Breast epithelium (tissue), 4 donors: ENCODE data around the gene ALK. TPM values are rescaled to one million over a fixed set of nuclear protein-coding genes. Genes with fewer than 3 reads are reported as not detected.

Source experiments
- DNase-seq, 2 donors: peaks; one replicate each; pipeline ENCODE4 v3.0.0-alpha.2; 2019; ENCODE audit warnings: low spot score in 2 of 2
- H3K27ac ChIP-seq, 2 donors: fragments of 200-600 bp; sonication (generic) in 1 of 2; one replicate each; pipeline ENCODE4 v1.5.1; 2016 to 2019; ENCODE audit warnings: mild to moderate bottlenecking in 1 of 2
- H3K27me3 ChIP-seq, 2 donors: fragments of 200-600 bp; sonication (generic) in 1 of 2; one replicate each; pipeline versions ENCODE4 v1.5.1 to v1.6.0; 2017 to 2019; ENCODE audit warnings: control low read depth in 1 of 2, mild to moderate bottlenecking in 1 of 2
- H3K36me3 ChIP-seq: fragments of 200-600 bp; one replicate; pipeline ENCODE4 v1.5.1; 2019
- H3K4me1 ChIP-seq, 2 donors: fragments of 200-600 bp; sonication (generic); one replicate each; pipeline ENCODE4 v1.5.1; 2016 to 2019; ENCODE audit warnings: control low read depth in 1 of 2
- H3K4me3 ChIP-seq, 3 donors: fragments of 200-600 bp; sonication (generic); 1 replicate in 2 of 3; 2 replicates in 1 of 3; pipeline ENCODE4 v1.5.1; 2016 to 2019; ENCODE audit warnings: mild to moderate bottlenecking in 3 of 3, moderate library complexity in 2 of 3
- H3K9me3 ChIP-seq, 2 donors: fragments of 200-600 bp; sonication (generic) in 1 of 2; one replicate each; pipeline ENCODE4 v1.5.1; 2016 to 2019; ENCODE audit warnings: control low read depth in 1 of 2
- CTCF ChIP-seq, 3 donors: fragments of 450-650 bp; IDR thresholded peaks; one replicate each; pipeline ENCODE4 v1.5.1; 2016 to 2017; ENCODE audit warnings: antibody characterized with exemption in 3 of 3, mild to moderate bottlenecking in 3 of 3, moderate library complexity in 3 of 3
- POLR2A ChIP-seq: fragments of 450-650 bp; IDR thresholded peaks from one replicate; pipeline ENCODE4 v1.6.1; 2016; ENCODE audit warnings: antibody characterized with exemption, mild to moderate bottlenecking, moderate library complexity
- POLR2AphosphoS5 ChIP-seq, 3 donors: sonication (generic); formaldehyde crosslinking; IDR thresholded peaks; one replicate each; pipeline ENCODE4 v1.6.1; 2017; ENCODE audit warnings: antibody characterized with exemption in 3 of 3
- intact Hi-C: fragments of 100-400 bp; cut with DNase I; formaldehyde crosslinking; loops from one replicate; pipeline ENCODE4 v1.15.1; 2023; ENCODE audit warnings: low total_unique reads
- total RNA-seq, 3 donors: library from RNA; depleted of rRNA; stranded (reverse); fragments of >200 nt; gene quantifications; one replicate each; pipeline ENCODE4 v1.1.0, GENCODE V29; 2016

The ALK gene
- total RNA-seq, 3 donors from 2014 or later, result 0.33 to 5.6 (median 0.64) TPM

- no peaks in the 10 kb centered on the region for H3K9me3 ChIP-seq
- H3K36me3 ChIP-seq, result no peaks in the 10 kb centered on the region
- H3K4me1 ChIP-seq, result no peaks in the 10 kb centered on the region
- DNase-seq, result no peak
- intact Hi-C loops, result no loop called here
- H3K27ac ChIP-seq, result no peak overlapping the region
- no peaks in the 10 kb centered on the region for H3K27me3 ChIP-seq
- H3K4me3 ChIP-seq, result no peak overlapping the region
- no peak for TF ChIP-seq POLR2AphosphoS5 (IDR thresholded peaks at IDR 0.05)
- TF ChIP-seq CTCF (IDR thresholded peaks at IDR 0.05), result no peak
- no peak for TF ChIP-seq POLR2A
Measured at GRCh38 chr2:29786361-29786760, 135.0 kb downstream of the ALK start.

GRCh38 chr2:29783666-29784065 lies 137.7 kb downstream of the ALK start:
- TF ChIP-seq CTCF (IDR thresholded peaks at IDR 0.05), result no peak
- TF ChIP-seq POLR2A, result no peak
- no peak for TF ChIP-seq POLR2AphosphoS5 (IDR thresholded peaks at IDR 0.05)
- Histone ChIP-seq H3K27me3 (no peaks in the 10 kb centered on the region), H3K4me1 (no peaks in the 10 kb centered on the region), H3K4me3 (no peak overlapping the region), H3K36me3 (no peaks in the 10 kb centered on the region), H3K9me3 (no peaks in the 10 kb centered on the region), H3K27ac (no peak overlapping the region)
- intact Hi-C loops, result no loop called here
- no peak for DNase-seq

GRCh38 chr2:29782549-29783458 lies 138.6 kb downstream of the ALK start:
- DNase-seq, result no peak
- H3K9me3 ChIP-seq, result no peaks in the 10 kb centered on the region
- no peaks in the 10 kb centered on the region for H3K27me3 ChIP-seq
- TF ChIP-seq POLR2A, result no peak
- H3K27ac ChIP-seq, result no peak overlapping the region
- H3K4me1 ChIP-seq, result no peaks in the 10 kb centered on the region
- no peaks in the 10 kb centered on the region for H3K36me3 ChIP-seq
- no peak overlapping the region for H3K4me3 ChIP-seq
- intact Hi-C loops, result no loop called here

- Histone ChIP-seq H3K4me1 (no peaks in the 10 kb centered on the region), H3K4me3 (no peak overlapping the region)
- intact Hi-C loops, result no loop called here
Measured at GRCh38 chr2:29782087-29782486, 139.3 kb downstream of the ALK start.

GRCh38 chr2:29780906-29781305 lies 140.5 kb downstream of the ALK start:
- no peaks in the 10 kb centered on the region for H3K27me3 ChIP-seq
- H3K36me3 ChIP-seq, result no peaks in the 10 kb centered on the region
- no peak for DNase-seq
- H3K9me3 ChIP-seq, result no peaks in the 10 kb centered on the region
- intact Hi-C loops, result no loop called here
- no peak for TF ChIP-seq POLR2AphosphoS5 (IDR thresholded peaks at IDR 0.05)
- TF ChIP-seq CTCF (IDR thresholded peaks at IDR 0.05), result no peak
- no peak overlapping the region for H3K27ac ChIP-seq
- H3K4me1 ChIP-seq, result no peaks in the 10 kb centered on the region
- no peak overlapping the region for H3K4me3 ChIP-seq

More at GRCh38 chr2:29782087-29782486, 139.3 kb downstream of the ALK start:
- H3K27me3 ChIP-seq, result no peaks in the 10 kb centered on the region
- no peaks in the 10 kb centered on the region for H3K36me3 ChIP-seq
- DNase-seq, result no peak
- H3K27ac ChIP-seq, result no peak overlapping the region
- no peak for TF ChIP-seq POLR2AphosphoS5 (IDR thresholded peaks at IDR 0.05)
- H3K9me3 ChIP-seq, result no peaks in the 10 kb centered on the region

- intact Hi-C loops, result no loop called here
- no peak overlapping the region for H3K4me3 ChIP-seq
- H3K4me1 ChIP-seq, result no peaks in the 10 kb centered on the region
- H3K36me3 ChIP-seq, result no peaks in the 10 kb centered on the region
- H3K27ac ChIP-seq, result no peak overlapping the region
- no peaks in the 10 kb centered on the region for H3K9me3 ChIP-seq
- H3K27me3 ChIP-seq, result no peaks in the 10 kb centered on the region
- DNase-seq, result no peak
- TF ChIP-seq CTCF (IDR thresholded peaks at IDR 0.05), result no peak
- no peak for TF ChIP-seq POLR2AphosphoS5 (IDR thresholded peaks at IDR 0.05)
- no peak for TF ChIP-seq POLR2A
Measured at GRCh38 chr2:29777161-29777560, 144.2 kb downstream of the ALK start.
